Stimulated activated naive CD4-positive, alpha-beta T cell treated with Interleukin-2 at 50 U/mL for 16 hours (primary cell): ENCODE measurements around the gene GNG14.
"Not testable (repeated sequence)": the region's sequence is repeated elsewhere in the genome, so short reads cannot be mapped to it uniquely, and the experiment has no call there.

Experiments
- DNase-seq: peaks from one replicate; lab custom pipeline; 2025; lab: John Stamatoyannopoulos, UW

Gene GNG14

DNA sequence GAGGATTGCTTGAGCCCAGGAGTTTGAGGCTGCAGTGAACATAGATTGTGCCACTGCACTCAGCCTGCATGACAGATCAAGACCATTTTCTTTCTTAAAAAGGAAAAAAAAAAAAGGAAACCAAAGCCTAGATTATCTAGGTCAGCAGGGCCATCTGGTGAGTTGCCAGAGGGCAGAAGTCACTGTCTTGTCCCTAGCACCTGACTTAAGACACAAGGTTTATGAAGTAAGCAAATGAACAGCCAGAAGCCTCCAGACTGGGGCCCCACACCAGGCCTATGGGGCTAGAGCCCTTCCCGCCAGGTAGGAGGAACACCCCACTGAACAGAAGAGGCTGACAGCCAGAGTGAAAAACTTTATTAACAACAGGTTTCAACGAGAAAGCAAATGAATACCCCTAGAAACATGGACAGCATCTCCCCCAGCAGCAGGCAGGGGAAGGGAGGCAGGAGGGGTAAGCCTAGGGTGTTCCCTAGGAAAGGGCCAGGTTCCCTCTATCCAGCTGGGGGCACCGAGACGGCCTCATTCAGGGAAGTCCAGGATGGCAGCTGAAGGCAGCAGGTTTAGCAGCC is 20.0 kb upstream of the GNG14 start:
- no peak for DNase-seq

DNA sequence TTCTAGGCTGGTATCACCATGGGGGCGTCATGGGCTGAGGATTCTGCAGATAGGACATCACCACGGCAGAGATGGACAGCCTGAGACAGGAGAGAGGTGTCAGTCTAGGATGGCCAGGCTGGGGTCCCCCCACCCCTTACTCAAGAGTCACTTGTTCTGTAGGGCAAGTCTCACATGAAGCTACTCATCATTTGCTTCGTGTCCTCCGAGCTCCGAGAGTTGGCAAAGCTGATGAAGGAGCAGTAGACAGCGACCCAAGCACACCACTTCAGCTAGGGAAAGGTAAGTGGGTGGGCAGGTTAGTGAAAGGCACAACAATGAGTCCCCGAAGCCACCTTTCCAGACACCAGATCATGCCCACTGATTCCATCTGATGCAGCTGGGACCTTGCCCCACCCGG is 19.5 kb upstream of the GNG14 start:
- DNase-seq: no peak

DNA sequence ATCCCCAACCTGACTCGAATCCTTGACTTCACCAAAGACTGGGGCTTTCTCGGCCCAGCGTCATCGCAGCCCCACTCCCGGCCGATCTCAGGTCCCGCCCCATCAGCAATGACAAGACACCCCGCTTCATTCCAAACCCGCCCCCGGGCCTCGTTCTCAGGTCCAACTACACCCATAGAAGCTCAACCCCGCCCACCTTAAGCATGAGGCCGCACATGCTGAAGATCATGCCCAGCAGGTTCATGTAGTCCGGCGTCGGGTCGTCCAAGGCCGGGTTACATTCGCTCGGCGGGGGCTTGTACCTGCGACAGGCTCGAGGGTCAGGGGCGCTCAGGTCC is 18.9 kb upstream of the GNG14 start:
- DNase-seq: peak; percentile 68

- peak; percentile 71 for DNase-seq
Measured at GRCh38 chr19:12669270-12670158, 18.3 kb upstream of the GNG14 start.

DNA sequence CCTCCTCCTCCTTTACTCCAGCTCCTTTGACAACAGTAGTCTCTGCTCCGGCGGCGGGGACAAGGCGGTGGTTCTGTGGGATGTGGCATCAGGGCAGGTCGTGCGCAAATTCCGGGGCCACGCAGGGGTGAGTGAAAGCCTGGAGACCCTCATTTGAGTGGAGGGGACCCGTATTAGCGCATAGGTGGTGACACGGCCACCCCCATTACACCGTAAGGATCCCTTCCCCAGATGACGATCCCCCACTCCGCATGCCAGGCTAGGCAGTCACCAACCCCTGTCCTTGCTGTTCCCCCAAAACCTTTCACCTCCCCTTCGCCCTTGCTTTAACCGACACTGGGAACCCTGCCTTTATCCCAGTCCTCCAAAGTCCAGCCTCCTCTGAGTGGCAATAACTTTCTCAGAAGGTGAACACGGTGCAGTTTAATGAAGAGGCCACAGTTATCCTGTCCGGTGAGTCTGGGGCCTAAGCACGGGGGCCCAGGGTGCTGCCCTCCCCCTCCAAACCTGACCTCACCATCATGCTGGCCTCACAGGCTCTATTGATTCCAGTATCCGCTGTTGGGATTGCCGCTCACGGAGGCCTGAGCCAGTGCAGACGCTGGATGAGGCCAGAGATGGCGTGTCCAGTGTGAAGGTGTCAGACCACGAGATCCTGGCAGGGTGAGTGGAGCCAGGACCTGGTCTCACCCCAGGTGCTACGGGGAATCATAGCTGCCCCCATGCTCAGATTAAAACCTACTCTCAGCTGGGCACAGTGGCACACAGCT is 17.5 kb upstream of the GNG14 start:
- no peak for DNase-seq

- DNase-seq: no peak
Measured at GRCh38 chr19:12672744-12673143, 15.1 kb upstream of the GNG14 start.

GRCh38 chr19:12675399-12675798 is 12.4 kb upstream of the GNG14 start:
- no peak for DNase-seq

- DNase-seq: no peak
Measured at GRCh38 chr19:12675940-12676339, 11.9 kb upstream of the GNG14 start.

DNA sequence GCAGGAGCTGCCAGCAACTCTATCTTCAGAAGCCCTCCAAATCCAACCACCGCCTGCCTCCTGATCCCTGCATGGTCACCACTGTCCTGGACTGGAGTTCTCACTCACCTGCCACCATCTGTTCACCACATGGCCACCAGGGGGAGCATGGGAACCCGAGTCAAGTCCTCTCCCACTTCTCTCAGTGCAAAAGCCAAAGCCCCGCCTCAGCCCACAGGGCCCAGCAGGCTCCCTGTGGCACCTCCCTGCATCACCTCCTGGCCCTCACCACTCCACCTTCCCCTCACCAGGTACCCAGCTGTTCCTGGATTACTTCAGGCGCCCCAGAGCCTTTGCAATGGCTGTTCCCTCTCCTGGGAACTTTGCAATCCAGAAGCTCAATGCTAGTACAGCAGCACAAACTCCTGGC is 11.4 kb upstream of the GNG14 start:
- DNase-seq: peak; percentile 83

DNA sequence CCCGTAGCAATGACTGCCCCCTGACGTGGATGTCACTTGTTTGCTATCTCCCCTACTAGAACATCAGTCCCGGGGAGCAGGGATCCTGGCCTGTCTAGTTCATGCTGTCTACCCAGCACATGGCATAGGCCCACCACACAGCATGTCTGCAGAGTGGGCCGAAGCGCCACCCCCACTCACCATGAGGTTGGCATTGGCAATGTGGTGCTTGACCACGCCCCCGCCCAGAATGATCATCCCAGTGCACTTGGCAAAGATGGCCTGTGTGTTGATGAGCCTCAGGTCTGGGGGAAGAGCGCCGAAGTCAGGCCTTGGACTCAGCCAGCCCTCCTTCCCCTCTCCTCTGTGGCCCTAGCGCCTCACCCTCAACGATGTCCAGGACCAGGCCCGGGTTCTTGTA is 10.9 kb upstream of the GNG14 start:
- no peak for DNase-seq

- DNase-seq: not testable (repeated sequence)
Measured at GRCh38 chr19:12678039-12678438, 9.8 kb upstream of the GNG14 start.

DNA sequence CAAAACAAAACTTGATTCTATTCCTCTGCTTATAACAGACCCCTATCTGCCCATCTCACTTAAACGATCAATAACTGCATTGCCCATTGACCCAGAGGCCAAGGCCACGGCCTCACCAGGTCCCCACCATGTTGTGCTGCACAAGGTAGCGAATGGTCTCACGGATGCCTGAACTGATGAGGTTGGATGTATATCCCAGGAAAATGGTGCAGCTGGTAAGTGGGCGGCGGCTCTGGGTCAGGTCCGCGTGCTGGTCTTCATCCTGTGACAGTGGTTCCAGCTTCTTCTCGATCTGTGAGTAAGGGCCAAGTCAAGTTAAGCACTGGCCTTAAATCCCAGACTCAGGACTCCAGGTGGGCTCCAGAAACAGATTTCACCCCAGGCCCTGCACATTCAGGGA is 7.8 kb upstream of the GNG14 start:
- DNase-seq: no peak

DNA sequence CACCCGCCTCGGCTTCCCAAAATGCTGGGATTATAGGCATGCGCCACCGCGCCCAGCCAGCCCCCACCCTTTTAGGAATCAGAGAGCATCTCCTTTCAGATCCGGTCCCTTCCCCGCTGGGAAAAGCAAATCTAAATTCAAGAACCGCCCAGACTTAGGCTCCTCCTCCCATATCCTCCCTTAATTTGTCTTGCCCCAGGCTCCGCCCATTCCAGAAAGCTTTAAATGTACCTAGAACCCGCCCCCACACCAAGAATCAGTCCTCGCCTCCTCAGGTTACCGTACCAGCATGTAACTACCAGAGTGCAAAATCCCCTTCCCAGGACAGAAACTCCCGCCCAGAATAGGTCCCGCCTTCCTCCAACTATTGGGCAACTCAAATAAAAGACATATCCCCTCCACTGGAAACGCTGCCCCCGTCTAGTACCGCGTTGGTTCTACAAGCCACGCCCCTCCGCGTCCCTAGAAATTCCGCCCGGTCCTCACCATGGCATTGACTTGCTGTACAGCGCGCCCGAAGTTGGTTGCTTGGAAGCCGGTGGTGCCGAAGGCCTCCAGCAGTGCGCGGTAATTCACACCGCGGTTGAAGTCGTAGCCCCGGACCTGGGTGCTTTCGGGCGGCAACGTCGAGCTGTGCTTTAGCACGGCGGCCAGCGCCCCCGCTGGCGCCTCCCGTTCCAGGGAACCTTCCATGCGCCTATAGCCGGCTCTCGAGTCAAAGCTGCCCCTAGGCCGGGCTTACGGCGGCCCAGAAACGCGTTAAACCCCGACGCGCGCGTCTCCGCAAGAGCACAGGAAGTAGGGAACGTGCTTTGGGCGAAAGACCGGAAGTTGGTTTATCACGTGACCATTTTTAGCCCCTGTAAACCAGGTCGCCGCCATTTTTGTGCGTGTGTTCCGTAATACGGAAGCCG is 6.5 kb upstream of the GNG14 start, which contains the start of gene DHPS:
Gene DHPS (minus strand): TSS at position 807 of the 914 bp plus-strand sequence. CDS start 114 bp downstream, at position 693.
- peak; percentile 89 for DNase-seq

- no peak for DNase-seq
Measured at GRCh38 chr19:12685831-12686230, 2.0 kb upstream of the GNG14 start.

- no peak for DNase-seq
Measured at GRCh38 chr19:12689012-12689411, 1.2 kb downstream of the GNG14 start.

- DNase-seq: no peak
Measured at GRCh38 chr19:12689581-12690216, 1.9 kb downstream of the GNG14 start.

- no peak for DNase-seq
Measured at GRCh38 chr19:12692960-12693359, 5.2 kb downstream of the GNG14 start.

DNA sequence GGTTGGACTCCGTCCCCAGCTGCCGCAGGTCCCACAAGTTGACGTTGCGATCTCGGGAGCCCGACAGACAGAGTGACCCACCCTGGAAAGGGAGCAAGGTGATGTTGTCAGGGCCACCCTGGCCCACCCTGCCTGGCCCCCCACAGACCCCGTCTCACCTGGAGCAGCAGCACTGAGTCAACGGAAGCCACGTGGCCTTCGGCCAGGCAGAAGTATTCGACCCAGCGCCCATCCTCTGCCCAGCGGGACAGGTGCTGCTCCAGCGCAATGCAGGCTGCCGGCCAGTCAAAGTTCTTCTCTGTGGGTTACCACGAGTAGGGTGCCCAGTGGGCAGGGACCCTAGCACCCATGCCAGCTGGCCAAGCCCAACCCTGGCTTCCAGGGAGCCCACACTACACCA is 6.8 kb downstream of the GNG14 start:
- DNase-seq: no peak

GRCh38 chr19:12695096-12695495 is 7.3 kb downstream of the GNG14 start:
- no peak for DNase-seq

- no peak for DNase-seq
Measured at GRCh38 chr19:12695514-12695913, 7.7 kb downstream of the GNG14 start.

- no peak for DNase-seq
Measured at GRCh38 chr19:12695997-12696365, 8.2 kb downstream of the GNG14 start.
